Endodermal cell (in vitro differentiated cells): ENCODE data around the gene TRIM49. TPM values are rescaled to one million over a fixed set of nuclear protein-coding genes. Genes with fewer than 3 reads are reported as not detected.
A peak's percentile ranks its signal among the peaks of the same experiment; 100 is the strongest.
"Not testable (repeated sequence)": the region's sequence is repeated elsewhere in the genome, so short reads cannot be mapped to it uniquely, and the experiment has no call there.

ENCODE experiments used
- DNase-seq: peaks from one replicate; pipeline ENCODE4 v3.0.0-alpha.2; 2017
- H3K27ac ChIP-seq: 2 replicates; pipeline ENCODE4 v1.5.1; 2013; ENCODE audit warnings: mild to moderate bottlenecking, low read depth, low read length, moderate library complexity
- H3K27me3 ChIP-seq: 2 replicates; pipeline ENCODE4 v1.6.1; 2013; ENCODE audit warnings: mild to moderate bottlenecking, low read length, moderate library complexity; ENCODE audit not compliant: insufficient read depth, control insufficient read depth, poor library complexity, severe bottlenecking
- H3K36me3 ChIP-seq: 2 replicates; pipeline ENCODE4 v1.7.0; 2013; ENCODE audit warnings: mild to moderate bottlenecking, low read length, moderate library complexity; ENCODE audit not compliant: control insufficient read depth, insufficient read depth
- H3K4me1 ChIP-seq: one replicate; pipeline ENCODE4 v1.7.0; 2013; ENCODE audit warnings: low read length; ENCODE audit not compliant: control insufficient read depth, insufficient read depth
- H3K4me3 ChIP-seq: 2 replicates; pipeline ENCODE4 v1.5.1; 2013; ENCODE audit warnings: mild to moderate bottlenecking, low read length, moderate library complexity
- H3K9ac ChIP-seq: 2 replicates; pipeline ENCODE4 v1.6.1; 2013; ENCODE audit warnings: mild to moderate bottlenecking, low read length, moderate library complexity; ENCODE audit not compliant: poor library complexity, severe bottlenecking; ENCODE audit errors: extremely low read depth
- H3K9me3 ChIP-seq: 2 replicates; pipeline ENCODE4 v1.6.1; 2013; ENCODE audit warnings: mild to moderate bottlenecking, low read length, moderate library complexity; ENCODE audit not compliant: control insufficient read depth
- H3K27ac Mint-ChIP-seq: 2 replicates; pipeline ENCODE4 v1.8.0; 2020; ENCODE audit warnings: mixed read lengths
- H3K27me3 Mint-ChIP-seq: 2 replicates; pipeline ENCODE4 v1.8.0; 2021; ENCODE audit warnings: mild to moderate bottlenecking, mixed read lengths; ENCODE audit not compliant: insufficient read depth
- H3K36me3 Mint-ChIP-seq: 2 replicates; pipeline ENCODE4 v1.8.0; 2020; ENCODE audit warnings: low read depth, mixed read lengths
- H3K4me1 Mint-ChIP-seq: 2 replicates; pipeline ENCODE4 v1.8.0; 2020; ENCODE audit warnings: mixed read lengths
- H3K4me3 Mint-ChIP-seq: 2 replicates; pipeline ENCODE4 v1.8.0; 2020; ENCODE audit warnings: mild to moderate bottlenecking, moderate library complexity, mixed read lengths
- H3K9me3 Mint-ChIP-seq: 2 replicates; pipeline ENCODE4 v1.8.0; 2020; ENCODE audit warnings: mild to moderate bottlenecking, mixed read lengths
- CTCF ChIP-seq: fragments of 200-600 bp; sonication (generic); conservative IDR thresholded peaks from 2 replicates; pipeline ENCODE4 v1.5.0; 2021; ENCODE audit warnings: antibody characterized with exemption, mild to moderate bottlenecking
- WGBS, 2 experiments: methylation state at CpG; one replicate each; pipeline versions ENCODE4 v1.1.5 to v1.1.7; 2013; ENCODE audit warnings: missing lambda C conversion rate in 2 of 2, mixed read lengths in 1 of 2; ENCODE audit not compliant: insufficient coverage in 1 of 2, insufficient read length in 1 of 2; 5-methylcytosine and 5-hydroxymethylcytosine counted together
- total RNA-seq, 2 donors: library from RNA; stranded (reverse); fragmentation: NEBNext Ultra II Directional in 1 of 2; extraction: Animal tissue kit (Norgen Biotek cat#: 25700) in 1 of 2; gene quantifications; 2 replicates in 1 of 2; 3 replicates in 1 of 2; pipeline ENCODE4 v1.2.1, GENCODE V29; 2021

The TRIM49 gene
- total RNA-seq, 2 donors from 2014 or later, result not detected

GRCh38 chr11:89785726-89786125, 22.6 kb downstream of the TRIM49 start:
- DNase-seq, H3K36me3 ChIP-seq, H3K9me3 ChIP-seq, H3K27me3 ChIP-seq, H3K4me3 ChIP-seq, H3K4me3 Mint-ChIP-seq, H3K27ac ChIP-seq, H3K9ac ChIP-seq, H3K27me3 Mint-ChIP-seq, H3K27ac Mint-ChIP-seq, H3K9me3 Mint-ChIP-seq, H3K4me1 Mint-ChIP-seq, H3K4me1 ChIP-seq, H3K36me3 Mint-ChIP-seq: not testable (repeated sequence)
- peak; percentile 25 for TF ChIP-seq CTCF
- WGBS, 2 experiments, result 76% methylated on average over 4 of the region's 27 CpGs; no CpG with 5 or more reads in 1 of the 2 experiments

GRCh38 chr11:89750822-89751221, 57.6 kb downstream of the TRIM49 start:
- not testable (repeated sequence) for H3K9me3 Mint-ChIP-seq, H3K4me3 ChIP-seq, DNase-seq, H3K4me1 Mint-ChIP-seq, H3K27me3 Mint-ChIP-seq, H3K36me3 ChIP-seq, H3K27me3 ChIP-seq, H3K4me1 ChIP-seq, H3K9ac ChIP-seq, H3K4me3 Mint-ChIP-seq, H3K36me3 Mint-ChIP-seq, H3K9me3 ChIP-seq, H3K27ac ChIP-seq, H3K27ac Mint-ChIP-seq

Other genes starting within 250 kb of the TRIM49 start
- gene TRIM77, start 98.3 kb downstream of the TRIM49 start, total RNA-seq, result not detected
- gene TRIM64B, start 69.9 kb upstream of the TRIM49 start, total RNA-seq, result not detected
- not detected for gene TRIM49D1, start 113.7 kb upstream of the TRIM49 start, total RNA-seq
- gene TRIM49D2, start 115.5 kb upstream of the TRIM49 start, total RNA-seq, result not detected
- gene TRIM64, start 157.5 kb upstream of the TRIM49 start, total RNA-seq, result not detected
- gene TRIM49C, start 222.5 kb upstream of the TRIM49 start, total RNA-seq, result not detected